Epidermal melanocyte (primary cell): ENCODE measurements around the gene DCDC2C.
"Not testable (repeated sequence)": the region's sequence is repeated elsewhere in the genome, so short reads cannot be mapped to it uniquely, and the experiment has no call there.

Experiments
- DNase-seq: peaks from one replicate; pipeline ENCODE4 v3.0.0; 2011; ENCODE audit warnings: low spot score; ENCODE audit not compliant: insufficient read length

The DCDC2C gene

DNA sequence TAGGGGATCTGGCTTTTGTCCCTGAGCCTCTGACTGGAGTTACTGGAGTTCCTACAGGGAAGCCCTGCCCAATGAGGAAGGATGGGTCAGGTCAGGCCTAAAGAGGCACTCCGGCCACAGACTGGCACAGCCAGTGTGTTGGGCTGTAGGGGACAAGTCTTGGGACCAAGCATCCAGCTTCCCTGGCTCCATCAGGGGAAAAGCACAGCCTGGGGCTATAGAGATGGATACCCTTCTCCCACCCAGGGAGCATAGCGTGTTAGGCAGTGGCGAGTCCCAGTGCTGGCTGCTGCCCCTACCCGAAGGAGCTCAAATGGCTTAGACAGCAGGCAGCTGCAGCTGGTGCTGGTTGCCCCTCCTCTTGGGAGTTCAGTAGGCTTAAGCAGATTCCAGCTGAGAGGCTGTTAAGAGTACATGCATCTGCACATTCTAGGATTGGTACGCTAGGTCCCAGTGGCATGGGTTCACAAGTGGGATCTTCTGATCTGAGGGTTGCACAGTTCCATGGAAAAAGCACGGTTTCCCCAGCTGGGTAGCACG lies 111.4 kb downstream of the DCDC2C start:
- DNase-seq = no peak

DNA sequence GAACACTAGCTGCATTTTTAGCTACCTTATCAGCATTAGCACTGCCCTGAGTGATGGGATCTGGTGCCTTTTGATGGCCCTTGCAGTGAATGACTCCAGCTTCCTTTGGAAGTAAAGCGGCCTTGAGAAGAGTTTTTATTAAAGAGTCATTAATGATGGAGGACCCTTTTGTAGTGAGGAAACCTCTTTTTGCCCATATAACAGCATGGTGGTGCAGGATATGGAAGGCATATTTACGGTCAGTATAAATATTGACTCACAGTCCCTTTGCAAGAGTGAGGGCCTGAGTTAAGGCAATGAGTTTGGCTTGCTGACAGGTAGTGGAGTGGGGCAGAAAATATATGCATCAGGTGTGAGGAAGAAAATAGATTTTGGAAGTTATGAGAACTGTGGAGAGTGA lies 113.8 kb downstream of the DCDC2C start:
- DNase-seq = not testable (repeated sequence)

- no peak for DNase-seq
These were observed 120.4 kb downstream of the DCDC2C start for GRCh38 chr2:3823748-3824147.

DNA sequence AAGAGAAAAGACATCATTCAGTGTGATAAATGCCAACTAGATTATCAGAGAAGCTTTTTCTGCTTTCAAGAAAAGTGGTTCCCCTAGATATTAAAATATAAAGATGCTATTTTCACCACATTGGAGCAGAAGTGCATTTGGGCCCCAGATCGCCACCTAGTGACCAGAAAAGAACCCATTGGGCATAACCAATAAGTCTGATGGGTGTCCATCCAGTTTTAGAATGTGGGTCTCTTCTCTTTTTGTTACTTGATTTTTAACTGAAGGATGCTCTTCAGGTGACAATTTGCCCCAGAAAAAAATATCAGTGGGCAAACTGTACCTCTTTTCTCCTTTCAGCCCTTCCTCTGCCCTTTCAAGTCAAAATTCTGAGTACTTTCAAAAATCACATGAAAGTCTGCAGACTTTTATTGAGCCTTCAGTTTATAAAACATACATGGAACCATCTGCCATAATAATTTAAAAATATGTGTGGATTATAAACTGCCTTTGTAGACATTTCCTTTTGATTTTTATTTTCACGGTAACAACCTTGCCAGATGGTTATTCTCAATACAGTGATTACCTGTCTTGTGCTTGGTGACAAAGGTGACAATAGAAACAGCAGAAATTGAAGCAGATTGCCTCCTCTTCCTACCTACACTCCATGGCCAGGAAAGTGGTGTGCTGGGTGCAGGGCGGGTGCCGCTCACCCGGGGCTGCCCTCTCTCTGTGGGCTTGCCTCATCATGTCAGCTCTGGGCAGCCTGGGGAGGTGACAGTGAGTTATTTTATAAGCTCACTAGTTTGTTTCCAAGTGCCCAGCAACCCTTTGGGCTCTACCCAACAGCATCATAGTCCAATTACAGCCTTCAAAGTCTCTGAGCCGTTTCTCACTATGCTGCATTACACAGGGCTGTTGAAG lies 124.5 kb downstream of the DCDC2C start:
- no peak for DNase-seq

- no peak for DNase-seq
These were observed 127.4 kb downstream of the DCDC2C start for GRCh38 chr2:3830796-3831195.

- DNase-seq = no peak
These were observed 133.7 kb downstream of the DCDC2C start for GRCh38 chr2:3837086-3837485.

GRCh38 chr2:3838348-3838747 lies 135.0 kb downstream of the DCDC2C start:
- no peak for DNase-seq

GRCh38 chr2:3839476-3839875 lies 136.1 kb downstream of the DCDC2C start:
- DNase-seq = no peak

- no peak for DNase-seq
These were observed 137.3 kb downstream of the DCDC2C start for GRCh38 chr2:3840611-3841155.

- no peak for DNase-seq
These were observed 144.2 kb downstream of the DCDC2C start for GRCh38 chr2:3847397-3848052.

- no peak for DNase-seq
These were observed 145.4 kb downstream of the DCDC2C start for GRCh38 chr2:3848776-3849175.

GRCh38 chr2:3849213-3849612 lies 145.8 kb downstream of the DCDC2C start:
- no peak for DNase-seq

DNA sequence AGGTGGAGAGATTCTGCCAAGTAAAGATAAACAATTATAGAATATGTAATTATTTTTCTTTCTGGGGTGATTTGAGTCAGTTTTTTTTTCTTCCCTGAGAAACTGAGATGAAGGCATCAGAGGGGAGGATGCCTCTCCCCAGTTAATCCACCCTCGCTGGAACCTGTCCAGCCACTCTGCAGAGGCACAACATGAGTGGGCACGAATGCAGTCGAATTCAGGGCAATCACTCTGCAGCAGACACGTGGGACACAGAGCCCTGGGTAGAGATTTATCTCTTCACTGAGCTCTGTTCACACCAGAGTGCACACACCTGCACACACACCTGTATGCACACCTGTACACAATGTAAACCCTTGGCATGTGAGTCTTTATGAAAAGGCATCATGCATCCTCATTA lies 154.2 kb downstream of the DCDC2C start:
- no peak for DNase-seq

GRCh38 chr2:3864943-3865865 lies 161.8 kb downstream of the DCDC2C start:
- no peak for DNase-seq

DNA sequence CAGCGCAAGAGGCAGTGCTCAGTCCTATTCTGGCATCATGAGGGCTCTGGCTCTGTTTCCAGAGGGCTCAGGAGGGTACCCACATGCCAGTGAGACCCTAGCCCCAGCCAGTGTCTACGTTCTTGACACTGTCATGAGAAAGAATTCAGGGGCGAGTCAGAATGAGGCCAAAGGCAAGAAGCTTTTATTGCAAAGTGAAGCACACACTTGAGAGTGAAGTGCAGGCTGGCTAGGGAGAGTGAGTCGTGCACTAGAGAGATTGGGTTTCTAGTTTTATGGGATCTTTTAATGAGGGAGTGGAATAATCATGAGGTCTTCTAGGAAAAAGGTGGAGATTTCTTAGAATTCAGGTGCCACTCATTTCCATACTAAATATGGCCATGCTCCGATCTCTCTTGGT lies 164.1 kb downstream of the DCDC2C start:
- no peak for DNase-seq

DNA sequence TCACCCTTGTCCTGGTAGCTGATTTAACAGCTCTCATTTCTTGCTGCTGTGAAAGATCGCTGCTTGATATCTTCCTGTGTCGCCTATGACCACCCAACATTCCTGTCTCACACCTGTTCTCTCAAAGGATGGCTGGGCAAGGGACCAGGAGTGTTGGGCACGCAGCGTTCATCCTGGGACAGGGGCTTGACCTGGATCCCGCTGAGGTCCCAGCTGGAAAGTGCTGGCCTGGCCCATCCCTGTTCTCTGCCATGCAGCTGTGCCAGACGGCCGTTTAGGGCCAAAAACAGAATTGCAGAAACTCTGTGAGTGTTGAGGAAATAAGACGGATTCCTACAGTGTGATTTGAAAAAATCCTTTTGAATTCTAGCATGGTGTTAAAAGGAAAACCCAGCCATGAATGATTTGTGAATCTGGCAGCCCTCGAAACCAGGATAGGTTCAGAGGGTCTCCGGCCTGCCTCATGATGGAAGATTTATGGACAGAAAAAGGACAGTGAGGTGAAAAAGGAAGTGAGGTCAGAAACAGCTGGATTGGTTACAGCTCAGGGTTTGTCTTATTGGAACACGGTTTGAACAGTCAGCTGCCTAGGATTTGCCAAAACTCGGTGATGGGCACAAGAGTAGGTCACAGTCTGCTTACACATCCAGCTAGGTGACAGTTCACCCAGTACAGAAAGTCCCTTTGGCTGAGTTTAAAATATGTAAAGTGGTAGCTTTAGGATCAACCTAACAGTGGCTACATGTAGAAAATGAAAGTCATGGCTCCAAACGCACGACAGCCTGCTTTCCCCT lies 164.8 kb downstream of the DCDC2C start:
- DNase-seq = no peak

DNA sequence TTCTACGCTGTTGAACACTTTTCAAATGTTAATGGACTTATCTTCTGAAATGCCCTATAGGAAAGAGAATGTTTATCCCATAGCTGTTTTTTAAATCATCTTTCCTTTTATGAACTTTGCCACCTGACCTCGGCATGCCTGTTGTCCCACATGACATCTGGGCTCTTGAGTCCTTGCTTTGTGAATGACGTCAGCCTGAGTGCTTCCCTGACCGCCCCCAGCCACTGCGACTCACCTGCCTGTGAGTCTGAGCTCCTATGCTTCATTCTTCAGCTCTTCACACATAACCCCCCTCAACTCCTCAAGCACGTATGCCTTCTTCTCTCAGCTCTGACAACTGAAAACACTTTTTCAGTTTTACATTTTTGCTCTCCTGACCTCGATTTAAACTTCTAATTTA lies 166.8 kb downstream of the DCDC2C start:
- DNase-seq = no peak

DNA sequence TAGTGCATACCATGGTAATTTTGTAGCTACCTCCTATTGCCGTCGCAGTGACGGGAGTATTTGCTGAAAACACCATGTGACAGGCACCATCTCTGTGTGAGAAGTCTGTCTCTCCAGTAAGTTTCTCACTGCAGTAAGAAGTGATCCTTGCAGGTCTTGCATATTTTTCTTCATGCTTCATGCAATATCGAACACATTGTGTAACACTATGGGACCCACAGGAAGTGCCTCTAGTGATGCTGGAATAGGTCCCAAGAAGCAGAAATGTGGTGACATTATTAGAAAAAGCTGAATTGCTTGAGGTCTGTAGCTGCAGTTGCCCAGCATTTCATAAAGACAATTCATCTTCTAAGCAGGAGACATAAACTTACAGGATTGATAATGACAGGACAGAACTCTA lies 167.6 kb downstream of the DCDC2C start:
- DNase-seq = no peak

DNA sequence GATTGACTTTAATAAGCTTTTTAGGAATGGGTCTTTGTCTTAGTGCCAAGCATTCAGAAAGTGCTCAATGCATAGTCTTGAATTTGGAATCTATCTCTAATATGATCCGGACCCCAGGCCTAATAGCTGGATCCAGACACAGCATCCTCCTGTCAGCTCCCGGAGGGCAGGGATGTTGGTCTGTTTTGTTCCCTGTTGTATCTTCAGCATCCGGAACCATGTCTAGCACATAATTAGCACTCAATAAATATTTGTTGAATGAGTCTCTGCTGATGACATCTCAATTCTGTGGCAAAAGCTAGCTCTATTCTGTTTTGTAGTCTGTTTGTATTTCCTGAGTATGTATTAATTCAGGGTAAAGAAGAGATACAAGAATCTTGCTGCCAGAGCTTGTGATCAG lies 169.1 kb downstream of the DCDC2C start:
- no peak for DNase-seq

GRCh38 chr2:3873899-3874298 lies 170.5 kb downstream of the DCDC2C start:
- no peak for DNase-seq
